OCI-LY7 (cell line): ENCODE data around the gene PLIN5. TPM values are rescaled to one million over a fixed set of nuclear protein-coding genes. Genes with fewer than 3 reads are reported as not detected.

Experiments used
- BruUV-seq: library from RNA; stranded (reverse); fragments of 400-500 nt; replicated peaks from 2 replicates; lab custom pipeline; 2021; lab: Mats Ljungman, UMichigan
- CTCF ChIA-PET: fragments of 300-600 bp; sonication (Branson Sonifier 250); formaldehyde crosslinking; loops from one replicate; lab custom pipeline; 2022; ENCODE audit warnings: antibody characterized with exemption; ENCODE audit not compliant: unreplicated experiment; lab: Charles Lee
- POLR2A ChIA-PET: fragments of 300-600 bp; sonication (Branson Sonifier 250); formaldehyde crosslinking; loops from one replicate; lab custom pipeline; 2022; ENCODE audit warnings: antibody characterized with exemption; lab: Charles Lee
- DNase-seq: peaks from one replicate; pipeline ENCODE4 v3.0.0-alpha.2; 2015; ENCODE audit warnings: low spot score
- H2AFZ ChIP-seq: fragments of 200-600 bp; sonication (generic), shearing (Covaris generic); 2 replicates; pipeline ENCODE4 v1.6.1; 2014; ENCODE audit warnings: mild to moderate bottlenecking, antibody characterized with exemption, low read length, moderate library complexity
- H3K27ac ChIP-seq: fragments of 200-600 bp; sonication (generic); 2 replicates; pipeline ENCODE4 v1.5.1; 2014; ENCODE audit warnings: mixed run types, low read depth, mild to moderate bottlenecking, moderate library complexity, low read length, inconsistent platforms; ENCODE audit not compliant: poor library complexity, severe bottlenecking
- H3K36me3 ChIP-seq: fragments of 200-600 bp; sonication (generic); 2 replicates; pipeline ENCODE4 v1.6.1; 2014; ENCODE audit warnings: mild to moderate bottlenecking, antibody characterized with exemption, low read length, moderate library complexity, mixed read lengths; ENCODE audit not compliant: insufficient read depth
- H3K4me1 ChIP-seq: fragments of 200-600 bp; sonication (generic); 2 replicates; pipeline ENCODE4 v1.5.1; 2014; ENCODE audit warnings: mild to moderate bottlenecking, low read length; ENCODE audit not compliant: insufficient read depth, poor library complexity, severe bottlenecking
- H3K4me2 ChIP-seq: fragments of 200-600 bp; sonication (generic); 2 replicates; pipeline ENCODE4 v1.6.1; 2014; ENCODE audit warnings: mild to moderate bottlenecking, low read length
- H3K4me3 ChIP-seq: fragments of 200-600 bp; sonication (generic); 2 replicates; pipeline ENCODE4 v1.5.1; 2014; ENCODE audit warnings: mild to moderate bottlenecking, low read depth, low read length; ENCODE audit not compliant: poor library complexity, severe bottlenecking
- H3K79me2 ChIP-seq: fragments of 200-600 bp; sonication (generic); 2 replicates; pipeline ENCODE4 v1.6.1; 2016; ENCODE audit warnings: low read depth, mild to moderate bottlenecking, low read length, moderate library complexity, mixed read lengths; ENCODE audit not compliant: insufficient read depth
- H3K9me2 ChIP-seq: fragments of 200-600 bp; sonication (generic); 2 replicates; pipeline ENCODE4 v1.6.1; 2016; ENCODE audit warnings: mild to moderate bottlenecking, low read length, mixed read lengths; ENCODE audit not compliant: insufficient read depth
- H3K9me3 ChIP-seq: fragments of 200-600 bp; sonication (generic); 2 replicates; pipeline ENCODE4 v1.6.1; 2014; ENCODE audit warnings: mild to moderate bottlenecking, mixed run types, low read length, mixed read lengths
- H4K20me1 ChIP-seq: fragments of 200-600 bp; sonication (generic); 2 replicates; pipeline ENCODE4 v1.6.1; 2014; ENCODE audit warnings: mild to moderate bottlenecking, antibody characterized with exemption, low read length, moderate library complexity, mixed read lengths; ENCODE audit not compliant: insufficient read depth
- EZH2phosphoT487 ChIP-seq: fragments of 200-600 bp; sonication (generic); IDR thresholded peaks from 2 replicates; pipeline ENCODE4 v1.6.1; 2018; ENCODE audit warnings: low read depth, borderline replicate concordance, mild to moderate bottlenecking, mixed run types, antibody characterized with exemption, low read length, moderate library complexity, mixed read lengths
- intact Hi-C: fragments of 100-400 bp; cut with micrococcal nuclease; formaldehyde crosslinking; loops from one replicate; pipeline ENCODE4 v1.10.0; 2022; ENCODE audit not compliant: unreplicated experiment
- total RNA-seq, 2 experiments: library from RNA; depleted of rRNA in 1 of 2; stranded (reverse); fragments of >200 nt in 1 of 2; shearing (Covaris generic) in 1 of 2; gene quantifications; 2 replicates each; pipeline ENCODE4 v1.2.3, GENCODE V29; 2014 to 2022
- TF ChIP-seq, protein P1 (sequence below): fragments of 200-600 bp; sonication (generic); conservative IDR thresholded peaks from 2 replicates; pipeline ENCODE4 v1.5.1; 2014; ENCODE audit warnings: mild to moderate bottlenecking, antibody characterized with exemption, low read length, moderate library complexity, mixed read lengths

The PLIN5 gene
- total RNA-seq, 2 experiments from 2014 or later, result 0.85 to 1.9 TPM

DNA sequence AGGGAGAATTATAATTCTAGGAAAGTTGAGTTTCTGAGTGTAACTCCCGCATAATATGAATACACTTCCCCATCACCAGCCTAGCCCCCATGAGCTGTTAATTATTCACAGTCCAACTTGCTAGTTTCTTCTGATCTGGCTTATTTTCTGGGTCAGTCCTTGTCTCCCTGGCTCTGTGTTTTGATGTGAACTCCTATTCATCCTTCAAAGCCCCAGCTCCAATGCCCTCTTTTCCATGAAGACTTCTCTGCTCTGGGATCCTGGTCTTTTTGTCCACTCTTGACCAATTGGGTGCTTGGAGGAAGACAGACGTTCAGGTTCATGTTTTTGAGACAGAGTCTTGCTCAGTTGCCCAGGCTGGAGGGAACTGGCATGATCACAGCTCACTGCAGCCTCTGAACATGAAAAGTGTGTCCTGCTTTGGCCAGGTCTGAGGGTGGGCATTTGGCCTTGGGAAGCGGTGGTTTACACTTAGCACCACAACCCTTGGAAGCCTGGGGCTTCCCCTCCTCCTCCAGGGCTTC lies 4.2 kb upstream of the PLIN5 start:
- no peaks in the 10 kb centered on the region for H3K36me3 ChIP-seq
- H3K79me2 ChIP-seq, result no peaks in the 10 kb centered on the region
- H4K20me1 ChIP-seq, result no peaks in the 10 kb centered on the region
- peaks cover 23% of the 10 kb centered on the region for H3K4me1 ChIP-seq
- ChIA-PET CTCF (no interaction called here), POLR2A (no interaction called here)
- no TSS peak for BruUV-seq
- peaks cover 4% of the 10 kb centered on the region; the same call in 1 of the 2 replicates for H3K9me3 ChIP-seq
- TF ChIP-seq EZH2phosphoT487, result no peak
- TF ChIP-seq, protein P1, sequence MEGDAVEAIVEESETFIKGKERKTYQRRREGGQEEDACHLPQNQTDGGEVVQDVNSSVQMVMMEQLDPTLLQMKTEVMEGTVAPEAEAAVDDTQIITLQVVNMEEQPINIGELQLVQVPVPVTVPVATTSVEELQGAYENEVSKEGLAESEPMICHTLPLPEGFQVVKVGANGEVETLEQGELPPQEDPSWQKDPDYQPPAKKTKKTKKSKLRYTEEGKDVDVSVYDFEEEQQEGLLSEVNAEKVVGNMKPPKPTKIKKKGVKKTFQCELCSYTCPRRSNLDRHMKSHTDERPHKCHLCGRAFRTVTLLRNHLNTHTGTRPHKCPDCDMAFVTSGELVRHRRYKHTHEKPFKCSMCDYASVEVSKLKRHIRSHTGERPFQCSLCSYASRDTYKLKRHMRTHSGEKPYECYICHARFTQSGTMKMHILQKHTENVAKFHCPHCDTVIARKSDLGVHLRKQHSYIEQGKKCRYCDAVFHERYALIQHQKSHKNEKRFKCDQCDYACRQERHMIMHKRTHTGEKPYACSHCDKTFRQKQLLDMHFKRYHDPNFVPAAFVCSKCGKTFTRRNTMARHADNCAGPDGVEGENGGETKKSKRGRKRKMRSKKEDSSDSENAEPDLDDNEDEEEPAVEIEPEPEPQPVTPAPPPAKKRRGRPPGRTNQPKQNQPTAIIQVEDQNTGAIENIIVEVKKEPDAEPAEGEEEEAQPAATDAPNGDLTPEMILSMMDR, result no peak
- no peak overlapping the region for H3K4me2 ChIP-seq
- H3K9me2 ChIP-seq, result no peaks in the 10 kb centered on the region
- H3K27ac ChIP-seq, result no peak overlapping the region
- H2AFZ ChIP-seq, result peak overlapping the region; percentile 97; the same call in 1 of the 2 replicates
- H3K4me3 ChIP-seq, result peak overlapping the region; percentile 50
- intact Hi-C loops, result no loop called here
- DNase-seq, result no peak

GRCh38 chr19:4538601-4538954 lies 3.6 kb upstream of the PLIN5 start:
- H3K36me3 ChIP-seq, result no peaks in the 10 kb centered on the region
- TF ChIP-seq EZH2phosphoT487, result no peak
- TF ChIP-seq, protein P1, result no peak
- H3K4me2 ChIP-seq, result no peak overlapping the region
- H3K4me3 ChIP-seq, result no peak overlapping the region
- no peak overlapping the region for H2AFZ ChIP-seq
- BruUV-seq, result no TSS peak
- H3K27ac ChIP-seq, result no peak overlapping the region
- intact Hi-C loops, result no loop called here
- no peaks in the 10 kb centered on the region for H4K20me1 ChIP-seq
- H3K9me3 ChIP-seq, result peaks cover 4% of the 10 kb centered on the region; the same call in 1 of the 2 replicates
- peaks cover 23% of the 10 kb centered on the region for H3K4me1 ChIP-seq
- DNase-seq, result no peak
- CTCF ChIA-PET, result no interaction called here
- no peaks in the 10 kb centered on the region for H3K9me2 ChIP-seq
- H3K79me2 ChIP-seq, result no peaks in the 10 kb centered on the region
- POLR2A ChIA-PET, result interaction anchor here (0.6 kb wide), 1 partner anchor 64 kb away, joined by 3 read pairs; no protein-coding TSS in a partner anchor

GRCh38 chr19:4537953-4538600 lies 3.1 kb upstream of the PLIN5 start:
- TF ChIP-seq, protein P1, result no peak
- TF ChIP-seq EZH2phosphoT487, result no peak
- H2AFZ ChIP-seq, result no peak overlapping the region
- H3K4me2 ChIP-seq, result no peak overlapping the region
- no peak overlapping the region for H3K27ac ChIP-seq
- H3K79me2 ChIP-seq, result no peaks in the 10 kb centered on the region
- peaks cover 23% of the 10 kb centered on the region for H3K4me1 ChIP-seq
- intact Hi-C loops, result no loop called here
- no peaks in the 10 kb centered on the region for H3K9me2 ChIP-seq
- no peak overlapping the region for H3K4me3 ChIP-seq
- no TSS peak for BruUV-seq
- DNase-seq, result no peak
- no peaks in the 10 kb centered on the region for H3K36me3 ChIP-seq
- CTCF ChIA-PET, result no interaction called here
- POLR2A ChIA-PET, result interaction anchor here (0.6 kb wide), 1 partner anchor 64 kb away, joined by 3 read pairs; no protein-coding TSS in a partner anchor
- peaks cover 4% of the 10 kb centered on the region; the same call in 1 of the 2 replicates for H3K9me3 ChIP-seq
- H4K20me1 ChIP-seq, result no peaks in the 10 kb centered on the region
